ENCODE results near the gene CBLC. TPM values are rescaled to one million over a fixed set of nuclear protein-coding genes. Genes with fewer than 3 reads are reported as not detected.

The CBLC gene
- total RNA-seq, 1 donor from 2014 or later, result not detected

DNA sequence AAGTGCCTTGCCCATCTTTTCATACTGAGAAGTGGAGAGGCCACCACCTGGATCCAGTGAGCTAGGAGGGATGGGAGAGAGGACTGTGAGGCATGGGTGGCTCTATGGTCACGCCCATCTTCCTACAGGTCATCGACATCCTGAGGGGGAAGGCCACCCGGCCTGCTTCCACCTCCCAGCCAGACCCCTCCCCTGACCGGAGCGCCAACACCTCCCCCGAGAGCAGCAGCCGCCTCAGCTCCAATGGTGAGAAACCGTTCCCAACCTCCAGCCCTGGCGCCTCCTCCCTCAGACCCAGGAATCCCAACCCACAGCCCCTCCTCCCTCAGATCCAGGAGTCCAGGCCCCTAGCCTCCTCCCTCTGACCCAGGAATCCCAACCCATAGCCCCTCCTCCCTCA is 19.1 kb upstream of the CBLC start:
- Mint-ChIP-seq H3K27ac (no peak overlapping the region), H3K4me3 (no peak overlapping the region), H3K4me1 (peaks cover 41% of the 10 kb centered on the region), H3K36me3 (ENCODE audit: low read depth) (peaks cover 58% of the 10 kb centered on the region), H3K9me3 (no peaks in the 10 kb centered on the region), H3K27me3 (no peaks in the 10 kb centered on the region)
- TF ChIP-seq, protein P1, sequence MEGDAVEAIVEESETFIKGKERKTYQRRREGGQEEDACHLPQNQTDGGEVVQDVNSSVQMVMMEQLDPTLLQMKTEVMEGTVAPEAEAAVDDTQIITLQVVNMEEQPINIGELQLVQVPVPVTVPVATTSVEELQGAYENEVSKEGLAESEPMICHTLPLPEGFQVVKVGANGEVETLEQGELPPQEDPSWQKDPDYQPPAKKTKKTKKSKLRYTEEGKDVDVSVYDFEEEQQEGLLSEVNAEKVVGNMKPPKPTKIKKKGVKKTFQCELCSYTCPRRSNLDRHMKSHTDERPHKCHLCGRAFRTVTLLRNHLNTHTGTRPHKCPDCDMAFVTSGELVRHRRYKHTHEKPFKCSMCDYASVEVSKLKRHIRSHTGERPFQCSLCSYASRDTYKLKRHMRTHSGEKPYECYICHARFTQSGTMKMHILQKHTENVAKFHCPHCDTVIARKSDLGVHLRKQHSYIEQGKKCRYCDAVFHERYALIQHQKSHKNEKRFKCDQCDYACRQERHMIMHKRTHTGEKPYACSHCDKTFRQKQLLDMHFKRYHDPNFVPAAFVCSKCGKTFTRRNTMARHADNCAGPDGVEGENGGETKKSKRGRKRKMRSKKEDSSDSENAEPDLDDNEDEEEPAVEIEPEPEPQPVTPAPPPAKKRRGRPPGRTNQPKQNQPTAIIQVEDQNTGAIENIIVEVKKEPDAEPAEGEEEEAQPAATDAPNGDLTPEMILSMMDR (IDR thresholded peaks at IDR 0.05), result no peak
- ChIA-PET CTCF (no interaction called here), POLR2A (interaction anchor here (10.5 kb wide), 1 partner anchor 8 kb away, joined by 283 read pairs; no protein-coding TSS in a partner anchor)
- intact Hi-C loops (cut with micrococcal nuclease), result loop anchor here (10.0 kb wide), 1 partner anchor 886 kb away; no protein-coding TSS in a partner anchor
- DNase-seq (no peak), ATAC-seq (ENCODE audit: low read depth) (no peak)

- no peaks in the 10 kb centered on the region for H3K9me3 Mint-ChIP-seq
- no peak overlapping the region for H3K27ac Mint-ChIP-seq
- TF ChIP-seq, protein P1 (IDR thresholded peaks at IDR 0.05), result no peak
- no peak for ATAC-seq (ENCODE audit: low read depth)
- peaks cover 54% of the 10 kb centered on the region for H3K36me3 Mint-ChIP-seq (ENCODE audit: low read depth)
- POLR2A ChIA-PET, result interaction anchor here (10.5 kb wide), 1 partner anchor 7 kb away, joined by 283 read pairs; no protein-coding TSS in a partner anchor
- CTCF ChIA-PET, result no interaction called here
- DNase-seq, result no peak
- no peak overlapping the region for H3K4me3 Mint-ChIP-seq
- H3K4me1 Mint-ChIP-seq, result peaks cover 42% of the 10 kb centered on the region
- no peaks in the 10 kb centered on the region for H3K27me3 Mint-ChIP-seq
- intact Hi-C loops (cut with micrococcal nuclease), result loop anchor here (10.0 kb wide), 1 partner anchor 886 kb away; no protein-coding TSS in a partner anchor
These were observed 18.4 kb upstream of the CBLC start for GRCh38 chr19:44759083-44759804.

- ChIA-PET POLR2A (interaction anchor here (1.0 to 10.4 kb wide), 3 partner anchors 8 to 38 kb away, joined by 5 to 283 read pairs (median 6); partner anchors contain the start of gene BCL3), CTCF (interaction anchor here (0.8 to 1.3 kb wide), 2 partner anchors 9 to 38 kb away, joined by 3 to 4 read pairs; no protein-coding TSS in a partner anchor)
- Mint-ChIP-seq H3K27me3 (no peaks in the 10 kb centered on the region), H3K4me1 (peaks cover 24% of the 10 kb centered on the region), H3K9me3 (no peaks in the 10 kb centered on the region), H3K4me3 (no peak overlapping the region), H3K36me3 (ENCODE audit: low read depth) (peaks cover 35% of the 10 kb centered on the region), H3K27ac (peak overlapping the region; percentile 18)
- DNase-seq, result no peak
- no peak for ATAC-seq (ENCODE audit: low read depth)
- intact Hi-C loops (cut with micrococcal nuclease), result no loop called here
- TF ChIP-seq, protein P1 (IDR thresholded peaks at IDR 0.05), result no peak
These were observed 15.7 kb upstream of the CBLC start for GRCh38 chr19:44762038-44762437.

DNA sequence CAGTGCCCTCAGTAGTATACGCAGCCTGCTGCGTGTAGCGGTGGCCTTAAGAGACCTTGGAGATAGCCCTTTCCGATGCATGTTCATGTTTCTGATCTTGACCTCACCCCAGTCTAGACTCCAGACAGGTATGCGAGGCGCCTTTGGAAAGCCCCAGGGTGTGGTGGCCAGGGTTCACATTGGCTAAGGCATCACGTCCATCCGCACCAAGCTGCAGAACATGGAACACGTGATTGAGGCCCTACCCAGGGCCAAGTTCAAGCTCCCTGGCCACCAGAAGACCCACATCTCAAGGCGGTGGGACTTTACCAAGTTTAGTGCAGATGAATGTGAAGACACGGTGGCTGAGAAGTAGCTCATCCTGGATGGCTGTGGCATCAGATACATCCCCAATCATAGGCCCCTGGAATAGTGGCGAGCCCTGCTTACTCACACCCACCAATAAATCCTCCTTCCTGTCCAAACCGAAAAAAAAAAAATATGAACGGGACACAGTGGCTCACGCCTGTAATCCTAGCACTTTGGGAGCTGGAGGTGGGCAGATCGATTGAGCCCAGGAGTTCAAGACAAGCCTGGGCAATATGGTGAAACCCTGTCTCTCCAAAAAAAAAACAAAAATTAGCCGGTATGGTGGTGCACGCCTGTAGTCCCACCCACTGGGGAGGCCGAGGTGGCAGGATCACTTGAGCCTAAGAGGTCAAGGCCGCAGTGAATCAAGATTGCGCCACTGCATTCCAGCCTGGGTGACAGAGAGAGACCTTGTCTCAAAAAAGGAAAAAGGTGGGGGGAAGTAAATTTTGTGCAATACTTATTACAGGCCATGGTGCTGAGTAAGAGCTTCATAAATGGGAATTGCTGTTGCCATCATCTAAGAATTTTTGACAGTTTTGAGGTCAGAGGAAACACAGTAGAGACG is 12.4 kb upstream of the CBLC start:
- Mint-ChIP-seq H3K4me3 (no peak overlapping the region), H3K9me3 (peaks cover 3% of the 10 kb centered on the region), H3K27me3 (no peaks in the 10 kb centered on the region), H3K27ac (no peak overlapping the region), H3K4me1 (peaks cover 41% of the 10 kb centered on the region), H3K36me3 (ENCODE audit: low read depth) (peaks cover 7% of the 10 kb centered on the region)
- intact Hi-C loops (cut with micrococcal nuclease), result no loop called here
- ChIA-PET CTCF (interaction anchor here (1.9 to 4.7 kb wide), 2 partner anchors 41 to 76 kb away, joined by 5 to 29 read pairs; no protein-coding TSS in a partner anchor), POLR2A (interaction anchor here (0.6 to 10.4 kb wide), 3 partner anchors 12 to 460 kb away, joined by 3 to 283 read pairs (median 4); partner anchors contain the start of gene BCL3)
- TF ChIP-seq, protein P1 (IDR thresholded peaks at IDR 0.05), result no peak
- no peak for ATAC-seq (ENCODE audit: low read depth)
- DNase-seq, result no peak

Data from activated B cell treated with CpG ODN at 0.5 μM for 24 hours (primary cell).